SJSA1 (cell line): Measurements from ENCODE around the gene PRDM16. TPM values are rescaled to one million over a fixed set of nuclear protein-coding genes. Genes with fewer than 3 reads are reported as not detected.

ENCODE experiments used
- DNase-seq, 2 experiments: peaks; one replicate each; pipeline ENCODE4 v3.0.0-alpha.2; 2015 to 2020; ENCODE audit warnings: low spot score in 2 of 2, low read depth in 1 of 2
- H3K27ac ChIP-seq: fragments of 250-450 bp; sonication (Bioruptor Pico); 2 replicates; pipeline ENCODE4 v1.5.1; 2020; ENCODE audit warnings: mild to moderate bottlenecking, moderate library complexity
- H3K27me3 ChIP-seq: fragments of 250-450 bp; sonication (Bioruptor Pico); replicated peaks from 2 replicates; pipeline ENCODE4 v1.5.1; 2020; ENCODE audit warnings: mild to moderate bottlenecking, moderate library complexity
- H3K36me3 ChIP-seq: fragments of 250-450 bp; sonication (Bioruptor Pico); 2 replicates; pipeline ENCODE4 v1.5.1; 2020; ENCODE audit warnings: mild to moderate bottlenecking
- H3K4me1 ChIP-seq: fragments of 250-450 bp; sonication (Bioruptor Pico); replicated peaks from 2 replicates; pipeline ENCODE4 v1.6.1; 2021; ENCODE audit warnings: mild to moderate bottlenecking
- H3K4me3 ChIP-seq: fragments of 250-450 bp; sonication (Bioruptor Pico); 2 replicates; pipeline ENCODE4 v1.5.1; 2020; ENCODE audit warnings: mild to moderate bottlenecking
- H3K9me3 ChIP-seq: fragments of 250-450 bp; sonication (Bioruptor Pico); replicated peaks from 2 replicates; pipeline ENCODE4 v1.5.1; 2020; ENCODE audit warnings: mild to moderate bottlenecking
- total RNA-seq: library from RNA; depleted of rRNA; stranded (reverse); fragments of >200 nt; shearing (Covaris generic); gene quantifications from 2 replicates; pipeline ENCODE4 v1.2.3, GENCODE V29; 2014

The PRDM16 gene
- total RNA-seq, 1 experiment from 2014 or later: 0.05 TPM

DNA sequence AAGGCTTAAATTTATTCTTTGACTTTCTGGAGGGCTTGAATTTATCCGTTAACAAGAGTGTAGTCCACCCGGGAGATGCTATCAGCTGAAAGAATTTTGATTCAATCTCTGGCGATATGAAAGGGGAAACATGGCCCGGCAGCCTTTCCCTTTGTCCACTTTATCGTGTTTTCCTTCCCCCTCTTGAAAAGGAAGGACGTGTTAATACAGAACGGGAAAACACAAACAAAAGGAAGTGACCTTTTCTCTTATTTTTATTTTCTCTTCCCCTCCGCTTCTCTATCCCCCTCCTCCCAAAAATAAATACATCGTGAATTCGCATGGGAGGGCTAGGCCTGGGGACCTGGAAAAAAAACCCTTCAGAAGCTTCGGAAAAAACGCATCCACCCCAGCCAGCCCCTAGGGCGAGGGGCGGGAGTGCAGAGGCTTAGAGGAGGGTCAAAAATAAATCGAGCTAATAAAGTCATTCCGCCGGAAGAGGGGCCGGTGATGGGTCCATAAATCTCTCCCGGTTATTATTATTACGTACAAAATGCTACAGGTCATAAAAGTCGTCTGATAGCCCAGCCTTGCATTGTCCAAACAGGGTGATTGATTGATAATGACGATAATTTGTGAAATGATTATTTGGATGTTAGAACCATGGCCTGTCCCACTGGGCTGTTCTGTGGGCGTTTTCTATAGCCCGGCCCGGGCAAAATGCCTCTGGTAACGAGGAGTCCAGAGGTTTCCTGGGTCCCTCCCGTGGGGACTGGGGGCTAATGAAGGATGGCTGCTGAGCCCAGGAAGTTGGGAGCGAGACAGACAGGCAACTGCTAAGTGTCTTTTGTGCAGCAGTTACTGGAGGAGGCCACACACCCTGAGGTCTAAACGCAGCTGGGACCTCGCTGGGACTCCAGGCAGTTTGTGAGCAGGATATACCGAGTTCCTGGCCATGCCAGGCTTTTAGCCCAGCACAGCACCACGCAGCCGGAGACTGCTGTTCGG, 179.4 kb downstream of the PRDM16 start:
- H3K36me3 ChIP-seq: no peaks in the 10 kb centered on the region
- no peaks in the 10 kb centered on the region for H3K9me3 ChIP-seq
- H3K27me3 ChIP-seq: no peaks in the 10 kb centered on the region
- no peaks in the 10 kb centered on the region for H3K4me1 ChIP-seq
- H3K4me3 ChIP-seq: no peak overlapping the region
- H3K27ac ChIP-seq: no peak overlapping the region
- DNase-seq: no peak

DNA sequence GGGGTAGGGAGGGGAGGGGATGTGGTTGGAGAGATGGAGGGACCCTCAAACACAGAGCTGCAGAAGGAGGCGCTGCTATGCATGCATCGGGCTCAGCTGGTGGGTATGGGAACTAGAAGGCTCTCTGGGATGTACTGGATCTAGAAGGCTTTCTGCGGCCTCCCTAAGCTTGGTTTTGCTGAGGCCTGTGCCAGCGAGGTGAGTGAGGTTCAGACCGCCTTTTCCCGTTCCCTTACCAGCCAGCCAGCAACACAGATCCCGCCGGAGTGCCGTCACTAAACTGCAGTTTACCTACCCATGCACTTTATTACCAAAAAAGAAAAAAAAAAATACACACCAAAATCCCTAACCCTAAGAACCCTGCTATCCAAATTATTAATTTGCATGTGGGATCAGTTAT, 180.2 kb downstream of the PRDM16 start:
- Histone ChIP-seq H3K9me3 (no peaks in the 10 kb centered on the region), H3K27ac (no peak overlapping the region), H3K27me3 (no peaks in the 10 kb centered on the region), H3K4me3 (no peak overlapping the region), H3K36me3 (no peaks in the 10 kb centered on the region), H3K4me1 (no peaks in the 10 kb centered on the region)
- DNase-seq: no peak

DNA sequence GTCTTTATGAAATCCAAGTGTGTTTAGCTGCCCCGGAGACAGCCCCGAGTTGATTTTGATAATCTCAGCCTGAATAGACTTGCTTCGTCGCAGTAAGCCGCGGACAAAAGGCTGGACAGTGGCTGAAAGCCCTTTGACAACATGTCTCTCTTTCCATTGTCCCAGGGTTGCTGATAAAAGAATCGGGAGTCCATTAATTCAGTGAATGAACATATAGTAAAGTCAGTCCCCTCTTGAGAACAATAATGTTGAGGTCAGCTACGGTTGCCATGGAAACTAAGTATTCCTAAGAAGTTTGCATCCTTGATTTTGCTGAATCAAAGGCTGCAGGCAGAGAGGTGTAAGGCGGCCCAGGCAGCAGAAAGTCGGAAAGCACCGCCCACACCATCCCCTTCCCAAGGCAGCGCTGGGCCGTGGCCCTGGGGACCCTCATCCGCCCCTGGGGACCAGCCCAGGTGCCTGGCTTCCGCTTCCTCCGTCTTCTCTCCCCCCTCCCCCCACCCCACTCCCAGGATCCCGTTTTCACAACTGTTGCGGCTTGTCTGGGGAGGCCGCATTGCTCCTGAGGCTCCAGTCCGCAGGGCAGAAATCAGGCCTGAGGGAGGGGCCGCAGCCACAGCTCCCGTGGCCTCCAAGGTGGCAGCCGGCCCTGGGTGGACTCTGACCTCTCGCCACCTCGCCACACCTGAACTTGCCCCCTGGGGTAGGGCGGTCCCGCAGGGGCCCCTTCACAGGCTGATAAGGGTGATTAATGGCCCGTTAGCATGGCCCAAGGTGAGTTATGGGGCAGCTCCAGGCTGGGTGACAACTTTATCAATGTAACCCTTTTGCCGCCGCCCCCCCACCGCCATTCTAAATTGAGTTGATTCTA, 180.9 kb downstream of the PRDM16 start:
- DNase-seq: no peak

DNA sequence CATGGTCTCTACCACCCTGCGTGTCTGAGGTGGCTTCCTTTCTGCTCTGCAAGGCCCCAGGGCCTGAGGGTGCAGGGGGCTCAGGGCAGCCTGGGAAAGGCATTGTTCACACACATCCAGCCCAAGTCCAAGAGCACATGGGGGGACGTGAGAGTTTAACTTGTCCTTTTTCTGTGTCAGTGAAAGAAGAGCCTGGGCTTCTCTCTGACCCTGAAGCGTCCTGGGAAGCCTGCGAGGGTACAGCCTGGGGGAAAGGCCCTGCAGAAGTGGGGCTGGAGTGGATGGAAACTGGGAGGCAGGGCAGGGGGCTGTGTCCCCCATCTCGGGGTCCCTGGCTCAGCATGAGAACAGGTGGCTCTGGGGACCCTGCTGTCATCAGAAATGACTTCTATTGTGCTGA, 181.6 kb downstream of the PRDM16 start:
- no peaks in the 10 kb centered on the region for H3K9me3 ChIP-seq
- no peak for DNase-seq
- H3K4me3 ChIP-seq: no peak overlapping the region
- no peaks in the 10 kb centered on the region for H3K36me3 ChIP-seq
- H3K27me3 ChIP-seq: no peaks in the 10 kb centered on the region
- no peak overlapping the region for H3K27ac ChIP-seq
- H3K4me1 ChIP-seq: no peaks in the 10 kb centered on the region

More for the DNA sequence above, 180.9 kb downstream of the PRDM16 start:
- no peak overlapping the region for H3K4me3 ChIP-seq
- no peak overlapping the region for H3K27ac ChIP-seq
- H3K36me3 ChIP-seq: no peaks in the 10 kb centered on the region
- no peaks in the 10 kb centered on the region for H3K9me3 ChIP-seq
- no peaks in the 10 kb centered on the region for H3K27me3 ChIP-seq
- H3K4me1 ChIP-seq: no peaks in the 10 kb centered on the region

DNA sequence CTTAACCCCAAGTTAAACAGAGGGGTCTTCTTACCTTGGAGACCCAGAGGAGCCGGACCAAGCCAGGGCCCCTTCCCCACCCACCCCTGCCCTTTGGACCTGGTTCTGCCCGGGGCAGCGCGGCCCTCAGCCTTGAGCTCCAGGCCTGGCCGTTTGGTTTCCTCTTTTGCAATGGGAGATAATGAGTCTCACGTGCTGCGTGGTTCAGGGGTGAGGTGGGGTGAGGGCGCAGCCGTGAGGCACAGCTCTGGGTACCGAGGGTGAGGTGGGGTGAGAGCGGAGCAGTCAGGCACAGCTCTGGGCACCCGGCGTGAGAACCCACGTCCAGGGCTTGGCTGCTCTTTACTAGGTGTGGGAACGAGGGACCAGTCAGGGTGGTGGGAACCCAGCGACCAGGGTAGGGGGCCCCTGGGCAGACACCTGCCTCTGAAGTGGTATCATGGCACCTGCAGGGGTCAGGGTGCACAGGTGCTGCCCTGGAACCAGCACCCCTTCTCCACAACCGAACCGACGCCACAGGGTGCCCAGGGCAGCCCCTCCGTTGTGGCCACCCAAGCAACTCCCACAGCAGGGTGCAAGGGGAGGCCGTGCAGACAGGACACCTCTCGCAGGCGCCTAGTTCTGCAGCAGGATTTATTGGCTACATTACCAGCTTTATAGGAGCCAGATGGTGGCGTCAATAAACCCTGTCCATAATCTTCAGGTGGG, 182.2 kb downstream of the PRDM16 start:
- Histone ChIP-seq H3K36me3 (no peaks in the 10 kb centered on the region), H3K4me3 (no peak overlapping the region), H3K4me1 (no peaks in the 10 kb centered on the region), H3K27me3 (no peaks in the 10 kb centered on the region), H3K27ac (no peak overlapping the region), H3K9me3 (no peaks in the 10 kb centered on the region)
- DNase-seq: no peak

DNA sequence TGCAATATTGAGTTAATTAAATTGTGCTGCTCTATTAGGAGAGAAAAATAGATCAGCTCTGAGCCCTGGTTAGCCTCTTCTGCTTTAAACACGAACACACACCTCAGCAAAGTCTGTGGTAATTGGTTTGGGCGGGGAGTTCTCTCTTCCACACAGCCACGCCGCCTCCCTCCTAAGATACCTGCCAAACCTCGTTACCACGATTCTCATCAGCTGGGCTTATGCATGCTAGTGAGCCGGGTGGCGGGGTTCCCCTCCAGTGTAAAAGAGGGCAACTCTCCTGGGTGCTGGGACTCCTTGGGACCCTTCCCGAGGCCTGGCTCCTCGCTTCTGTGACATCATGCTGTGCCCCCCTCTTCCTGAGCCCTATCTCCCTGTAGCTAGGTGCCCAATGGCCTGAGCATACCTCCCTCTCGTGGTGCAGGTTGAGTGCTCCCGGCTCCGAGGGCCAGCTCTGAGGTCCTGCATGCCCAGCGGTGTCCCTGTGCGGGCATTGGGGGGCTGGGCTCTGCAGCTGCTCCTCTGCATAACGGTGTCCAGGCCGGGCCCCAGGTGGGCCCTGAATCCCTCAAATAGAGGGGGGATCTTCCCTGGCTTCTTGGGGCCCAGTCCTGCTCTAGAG, 182.9 kb downstream of the PRDM16 start:
- Histone ChIP-seq H3K36me3 (no peaks in the 10 kb centered on the region), H3K27me3 (no peaks in the 10 kb centered on the region), H3K9me3 (no peaks in the 10 kb centered on the region), H3K27ac (no peak overlapping the region), H3K4me1 (no peaks in the 10 kb centered on the region), H3K4me3 (no peak overlapping the region)
- DNase-seq: no peak

DNA sequence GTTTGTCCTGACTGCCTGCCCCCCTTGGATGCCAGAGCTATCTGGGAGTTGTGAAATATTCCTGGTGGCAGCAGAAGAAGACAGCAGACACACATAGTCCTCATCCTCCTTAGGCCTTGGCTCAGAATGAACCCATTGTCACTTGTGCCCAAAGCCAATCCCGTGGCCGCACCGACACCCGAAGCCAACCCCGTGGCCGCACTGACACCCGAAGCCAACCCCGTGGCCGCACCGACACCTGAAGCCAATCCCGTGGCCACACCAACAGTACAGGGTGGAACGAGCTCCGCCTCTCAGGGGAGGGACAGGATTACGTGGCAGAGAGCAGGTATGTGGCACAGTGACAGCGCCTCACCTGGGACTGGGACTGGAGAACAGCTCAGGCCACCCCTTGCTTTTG, 186.7 kb downstream of the PRDM16 start:
- Histone ChIP-seq H3K27ac (no peak overlapping the region), H3K4me3 (no peak overlapping the region), H3K4me1 (no peaks in the 10 kb centered on the region), H3K36me3 (no peaks in the 10 kb centered on the region), H3K9me3 (no peaks in the 10 kb centered on the region), H3K27me3 (no peaks in the 10 kb centered on the region)
- no peak for DNase-seq

DNA sequence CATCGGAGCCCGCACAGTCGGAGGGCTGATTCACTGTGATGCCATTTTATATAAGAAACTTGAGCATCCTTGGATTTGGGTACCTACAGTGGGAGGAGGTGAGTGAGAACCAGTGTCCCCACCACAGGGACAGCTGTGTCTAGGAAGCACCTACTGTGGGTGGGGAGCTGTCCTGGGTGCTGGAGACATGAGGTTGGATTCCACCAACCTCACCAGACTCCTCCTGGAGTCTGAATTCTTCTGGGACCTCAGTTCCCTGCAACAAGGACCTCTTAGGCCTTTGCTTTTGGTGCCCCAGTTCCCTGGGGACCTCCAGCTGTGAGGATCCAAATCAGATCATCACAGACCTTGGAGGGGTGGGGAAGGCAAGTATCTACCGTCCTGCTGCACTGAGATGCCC, 188.8 kb downstream of the PRDM16 start:
- Histone ChIP-seq H3K27me3 (no peaks in the 10 kb centered on the region), H3K9me3 (no peaks in the 10 kb centered on the region), H3K4me1 (no peaks in the 10 kb centered on the region), H3K36me3 (no peaks in the 10 kb centered on the region), H3K27ac (no peak overlapping the region), H3K4me3 (no peak overlapping the region)
- DNase-seq: no peak

DNA sequence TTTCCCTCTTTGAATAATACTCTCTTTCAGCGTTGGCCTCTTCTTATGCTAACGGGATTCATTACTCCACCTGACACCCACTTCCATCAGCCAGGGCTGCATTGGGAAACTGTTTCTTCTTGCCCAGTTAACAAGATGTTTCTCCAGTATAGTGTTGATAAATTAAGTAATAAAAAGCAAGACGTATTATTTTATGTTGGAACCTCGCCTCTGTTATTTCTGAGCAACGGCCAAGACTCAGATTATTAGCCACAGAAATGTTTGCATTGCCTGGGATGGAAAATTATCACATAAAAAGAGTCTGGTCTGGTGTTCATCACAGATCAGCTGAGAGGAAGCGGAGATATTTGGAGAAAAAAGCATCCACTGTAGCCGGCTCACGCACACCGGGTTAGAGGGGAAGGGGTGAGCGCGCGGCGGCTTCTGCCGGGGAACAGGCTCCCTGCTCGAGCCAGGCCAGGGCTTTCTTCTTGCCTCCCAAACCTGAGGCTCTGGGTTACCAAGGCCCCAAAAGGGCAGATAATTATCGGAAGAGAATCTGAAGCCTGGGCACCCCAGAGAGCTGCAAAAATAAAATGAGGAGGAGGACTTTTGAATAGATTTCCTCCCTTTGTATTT, 189.5 kb downstream of the PRDM16 start:
- Histone ChIP-seq H3K36me3 (no peaks in the 10 kb centered on the region), H3K4me3 (no peak overlapping the region), H3K9me3 (no peaks in the 10 kb centered on the region), H3K4me1 (no peaks in the 10 kb centered on the region), H3K27me3 (no peaks in the 10 kb centered on the region), H3K27ac (no peak overlapping the region)
- DNase-seq: no peak

DNA sequence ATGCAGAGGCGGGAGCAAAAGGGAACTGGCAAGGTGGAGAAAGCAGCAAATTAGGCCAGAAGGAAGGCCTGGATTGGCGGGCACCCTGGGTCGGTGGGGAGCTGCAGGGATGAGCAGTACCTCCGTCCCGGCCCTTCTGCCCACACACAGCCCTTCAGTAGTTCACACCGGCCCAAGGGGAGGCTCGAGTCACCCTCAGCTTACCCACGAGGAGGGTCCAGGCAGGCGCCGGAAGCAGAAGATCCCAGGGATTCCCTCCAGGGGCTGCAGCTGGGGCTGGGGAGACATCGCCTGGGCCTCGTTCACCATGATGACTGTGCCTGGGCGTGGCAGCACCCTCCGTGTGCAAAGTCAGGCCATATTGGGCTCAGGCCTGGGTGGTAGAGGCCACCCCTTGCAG, 190.0 kb downstream of the PRDM16 start:
- Histone ChIP-seq H3K4me1 (no peaks in the 10 kb centered on the region), H3K27ac (no peak overlapping the region), H3K4me3 (no peak overlapping the region), H3K9me3 (no peaks in the 10 kb centered on the region), H3K36me3 (no peaks in the 10 kb centered on the region), H3K27me3 (no peaks in the 10 kb centered on the region)
- no peak for DNase-seq

DNA sequence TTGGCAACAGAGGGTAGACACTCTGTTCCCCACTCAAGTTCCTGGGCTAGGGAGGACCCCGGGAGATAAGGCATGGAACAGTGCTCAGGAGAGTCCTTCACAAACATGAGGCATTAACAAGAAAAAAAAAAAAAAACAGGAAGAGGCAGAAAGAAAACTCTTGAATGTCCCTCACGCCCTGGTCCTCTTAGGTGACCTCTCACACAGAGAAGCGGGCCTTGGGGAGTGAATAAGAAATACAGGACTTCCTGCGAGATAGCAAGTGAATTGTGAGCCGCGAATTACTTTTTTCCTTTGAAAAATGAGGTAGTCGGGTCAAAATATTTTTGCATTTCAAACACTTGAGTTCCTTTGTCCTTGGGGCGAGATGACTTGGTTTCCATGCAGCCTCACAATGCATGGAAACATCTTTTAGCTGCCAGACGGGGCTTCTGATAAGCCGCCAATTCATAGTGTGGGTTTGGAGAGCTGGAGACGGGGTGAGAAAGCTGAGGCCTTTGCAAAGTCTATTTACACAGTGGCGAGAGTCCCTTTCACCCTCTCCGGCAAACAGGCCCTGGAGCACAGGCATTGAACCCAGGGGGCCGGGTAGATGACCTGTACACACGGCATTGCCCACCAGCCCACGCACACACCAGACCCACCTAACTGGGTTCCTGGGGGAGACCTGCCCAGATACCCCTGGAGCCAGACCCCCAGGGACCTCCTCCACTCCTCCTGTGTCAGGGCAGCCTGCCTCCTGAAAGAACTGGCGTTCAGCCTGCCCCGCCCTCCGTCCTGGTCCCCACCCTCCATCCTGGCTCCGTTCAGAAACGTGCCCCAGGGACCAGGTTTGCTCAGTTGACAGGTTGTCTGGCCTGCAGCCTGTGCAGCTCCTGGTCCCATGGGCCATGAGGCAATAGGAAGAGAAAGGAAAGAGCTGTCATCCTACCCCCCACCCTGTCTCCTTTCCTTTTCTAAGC, 192.3 kb downstream of the PRDM16 start:
- no peak overlapping the region for H3K27ac ChIP-seq
- no peaks in the 10 kb centered on the region for H3K27me3 ChIP-seq
- H3K4me1 ChIP-seq: no peaks in the 10 kb centered on the region
- H3K4me3 ChIP-seq: no peak overlapping the region
- no peak for DNase-seq
- H3K36me3 ChIP-seq: no peaks in the 10 kb centered on the region
- H3K9me3 ChIP-seq: no peaks in the 10 kb centered on the region

DNA sequence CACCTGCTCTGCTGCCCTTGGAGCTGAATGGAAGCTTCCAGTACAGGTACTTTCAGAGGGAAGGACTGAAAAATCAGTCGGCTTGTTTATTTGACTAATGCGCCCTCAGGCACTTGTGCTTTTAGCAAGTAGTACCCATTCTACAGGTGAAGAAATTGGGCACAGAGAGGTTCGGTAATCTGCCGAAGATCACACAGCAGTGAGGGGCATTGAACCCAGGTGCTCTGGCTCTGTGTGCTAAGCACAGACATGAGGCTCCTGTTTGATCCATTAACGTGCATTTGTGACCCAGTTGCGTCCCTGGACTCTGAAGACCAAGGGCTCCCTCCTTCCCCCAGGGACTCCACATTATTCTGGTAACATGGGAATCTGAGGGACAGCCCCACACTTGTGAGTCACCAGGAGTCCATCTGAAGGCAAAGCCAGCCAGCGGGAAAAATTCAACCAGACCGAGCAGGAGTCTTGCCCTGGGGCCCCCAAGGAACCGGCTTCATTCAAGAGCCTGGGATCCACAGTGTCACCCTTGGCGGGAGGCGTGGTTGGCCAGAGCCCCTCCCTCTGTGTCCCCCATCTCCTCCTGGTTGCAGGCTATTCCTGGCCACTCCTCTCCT, 193.1 kb downstream of the PRDM16 start:
- no peaks in the 10 kb centered on the region for H3K4me1 ChIP-seq
- H3K27me3 ChIP-seq: no peaks in the 10 kb centered on the region
- H3K9me3 ChIP-seq: no peaks in the 10 kb centered on the region
- no peaks in the 10 kb centered on the region for H3K36me3 ChIP-seq
- H3K4me3 ChIP-seq: no peak overlapping the region
- DNase-seq: no peak
- H3K27ac ChIP-seq: no peak overlapping the region
